ENCODE measurements around the gene UGT2A2.

The UGT2A2 gene

GRCh38 chr4:69583543-69583942 lies 55.9 kb downstream of the UGT2A2 start:
- no CpG with 5 or more reads among the region's 2 CpGs for WGBS (ENCODE audit: insufficient coverage)
- no peak overlapping the region for H3K27ac ChIP-seq (ENCODE audit: insufficient read depth in 1 of 2, low read depth in 1 of 2, low read length in 2 of 2, poor library complexity in 1 of 2, severe bottlenecking in 2 of 2)
- ChIA-PET CTCF (interaction anchor here (1.2 kb wide), 1 partner anchor 9 kb away, joined by 3 read pairs; no protein-coding TSS in a partner anchor), POLR2A (no interaction called here)
- H3K4me1 ChIP-seq (ENCODE audit: control extremely low read depth in 1 of 4, control insufficient read depth in 4 of 4, insufficient read depth in 4 of 4, low read length in 3 of 4): no peaks in the 10 kb centered on the region
- no peaks in the 10 kb centered on the region for H3K27me3 ChIP-seq (replicated peaks in 2 of 5; ENCODE audit: control insufficient read depth in 4 of 5, insufficient read depth in 5 of 5, low read length in 4 of 5)
- no peaks in the 10 kb centered on the region for H3K36me3 ChIP-seq (ENCODE audit: control insufficient read depth in 4 of 4, insufficient read depth in 4 of 4, low read length in 3 of 4)
- DNase-seq: no peak
- no peak overlapping the region for H3K4me3 ChIP-seq (ENCODE audit: control insufficient read depth in 1 of 7, extremely low read depth in 1 of 7, insufficient read depth in 4 of 7, low read depth in 2 of 7, low read length in 6 of 7)
- no peaks in the 10 kb centered on the region for H3K9me3 ChIP-seq (ENCODE audit: control extremely low read depth in 1 of 5, control insufficient read depth in 4 of 5, insufficient read depth in 2 of 5, low read depth in 1 of 5, low read length in 4 of 5)

GRCh38 chr4:69577245-69577644 lies 62.2 kb downstream of the UGT2A2 start:
- ChIA-PET CTCF (no interaction called here), POLR2A (no interaction called here)
- Histone ChIP-seq H3K27ac (ENCODE audit: insufficient read depth in 1 of 2, low read depth in 1 of 2, low read length in 2 of 2, poor library complexity in 1 of 2, severe bottlenecking in 2 of 2) (no peak overlapping the region), H3K27me3 (replicated peaks in 2 of 5; ENCODE audit: control insufficient read depth in 4 of 5, insufficient read depth in 5 of 5, low read length in 4 of 5) (no peaks in the 10 kb centered on the region), H3K4me3 (ENCODE audit: control insufficient read depth in 1 of 7, extremely low read depth in 1 of 7, insufficient read depth in 4 of 7, low read depth in 2 of 7, low read length in 6 of 7) (no peak overlapping the region), H3K9me3 (ENCODE audit: control extremely low read depth in 1 of 5, control insufficient read depth in 4 of 5, insufficient read depth in 2 of 5, low read depth in 1 of 5, low read length in 4 of 5) (no peaks in the 10 kb centered on the region), H3K36me3 (ENCODE audit: control insufficient read depth in 4 of 4, insufficient read depth in 4 of 4, low read length in 3 of 4) (no peaks in the 10 kb centered on the region), H3K4me1 (ENCODE audit: control extremely low read depth in 1 of 4, control insufficient read depth in 4 of 4, insufficient read depth in 4 of 4, low read length in 3 of 4) (no peaks in the 10 kb centered on the region)
- DNase-seq: no peak
- no CpG with 5 or more reads among the region's 1 CpG for WGBS (ENCODE audit: insufficient coverage)

GRCh38 chr4:69576251-69576877 lies 63.1 kb downstream of the UGT2A2 start:
- POLR2A ChIA-PET: no interaction called here

GRCh38 chr4:69568787-69569186 lies 70.7 kb downstream of the UGT2A2 start:
- Histone ChIP-seq H3K27me3 (replicated peaks in 2 of 5; ENCODE audit: control insufficient read depth in 4 of 5, insufficient read depth in 5 of 5, low read length in 4 of 5) (no peaks in the 10 kb centered on the region), H3K36me3 (ENCODE audit: control insufficient read depth in 4 of 4, insufficient read depth in 4 of 4, low read length in 3 of 4) (no peaks in the 10 kb centered on the region), H3K9me3 (ENCODE audit: control extremely low read depth in 1 of 5, control insufficient read depth in 4 of 5, insufficient read depth in 2 of 5, low read depth in 1 of 5, low read length in 4 of 5) (no peaks in the 10 kb centered on the region), H3K4me3 (ENCODE audit: control insufficient read depth in 1 of 7, extremely low read depth in 1 of 7, insufficient read depth in 4 of 7, low read depth in 2 of 7, low read length in 6 of 7) (no peak overlapping the region), H3K4me1 (ENCODE audit: control extremely low read depth in 1 of 4, control insufficient read depth in 4 of 4, insufficient read depth in 4 of 4, low read length in 3 of 4) (no peaks in the 10 kb centered on the region), H3K27ac (ENCODE audit: insufficient read depth in 1 of 2, low read depth in 1 of 2, low read length in 2 of 2, poor library complexity in 1 of 2, severe bottlenecking in 2 of 2) (no peak overlapping the region)
- WGBS (ENCODE audit: insufficient coverage): 100% methylated on average over 1 of the region's 1 CpG
- CTCF ChIA-PET: no interaction called here
- POLR2A ChIA-PET: no interaction called here
- DNase-seq: no peak

More at GRCh38 chr4:69576251-69576877, 63.1 kb downstream of the UGT2A2 start:
- WGBS (ENCODE audit: insufficient coverage): 98% methylated on average over 24 of the region's 24 CpGs
- Histone ChIP-seq H3K4me3 (ENCODE audit: control insufficient read depth in 1 of 7, extremely low read depth in 1 of 7, insufficient read depth in 4 of 7, low read depth in 2 of 7, low read length in 6 of 7) (no peak overlapping the region), H3K27me3 (replicated peaks in 2 of 5; ENCODE audit: control insufficient read depth in 4 of 5, insufficient read depth in 5 of 5, low read length in 4 of 5) (no peaks in the 10 kb centered on the region), H3K36me3 (ENCODE audit: control insufficient read depth in 4 of 4, insufficient read depth in 4 of 4, low read length in 3 of 4) (no peaks in the 10 kb centered on the region), H3K27ac (ENCODE audit: insufficient read depth in 1 of 2, low read depth in 1 of 2, low read length in 2 of 2, poor library complexity in 1 of 2, severe bottlenecking in 2 of 2) (no peak overlapping the region), H3K9me3 (ENCODE audit: control extremely low read depth in 1 of 5, control insufficient read depth in 4 of 5, insufficient read depth in 2 of 5, low read depth in 1 of 5, low read length in 4 of 5) (no peaks in the 10 kb centered on the region), H3K4me1 (ENCODE audit: control extremely low read depth in 1 of 4, control insufficient read depth in 4 of 4, insufficient read depth in 4 of 4, low read length in 3 of 4) (no peaks in the 10 kb centered on the region)
- CTCF ChIA-PET: no interaction called here
- DNase-seq: no peak

GRCh38 chr4:69563424-69563823 lies 76.0 kb downstream of the UGT2A2 start:
- DNase-seq: no peak
- ChIA-PET CTCF (no interaction called here), POLR2A (no interaction called here)
- no peaks in the 10 kb centered on the region for H3K27me3 ChIP-seq (replicated peaks in 2 of 5; ENCODE audit: control insufficient read depth in 4 of 5, insufficient read depth in 5 of 5, low read length in 4 of 5)
- no peak overlapping the region for H3K4me3 ChIP-seq (ENCODE audit: control insufficient read depth in 1 of 7, extremely low read depth in 1 of 7, insufficient read depth in 4 of 7, low read depth in 2 of 7, low read length in 6 of 7)
- 100% methylated on average over 1 of the region's 2 CpGs for WGBS (ENCODE audit: insufficient coverage)
- H3K4me1 ChIP-seq (ENCODE audit: control extremely low read depth in 1 of 4, control insufficient read depth in 4 of 4, insufficient read depth in 4 of 4, low read length in 3 of 4): no peaks in the 10 kb centered on the region
- H3K9me3 ChIP-seq (ENCODE audit: control extremely low read depth in 1 of 5, control insufficient read depth in 4 of 5, insufficient read depth in 2 of 5, low read depth in 1 of 5, low read length in 4 of 5): no peaks in the 10 kb centered on the region
- no peak overlapping the region for H3K27ac ChIP-seq (ENCODE audit: insufficient read depth in 1 of 2, low read depth in 1 of 2, low read length in 2 of 2, poor library complexity in 1 of 2, severe bottlenecking in 2 of 2)
- H3K36me3 ChIP-seq (ENCODE audit: control insufficient read depth in 4 of 4, insufficient read depth in 4 of 4, low read length in 3 of 4): no peaks in the 10 kb centered on the region

- DNase-seq: no peak
- WGBS (ENCODE audit: insufficient coverage): 100% methylated on average over 2 of the region's 2 CpGs
- Histone ChIP-seq H3K4me1 (ENCODE audit: control extremely low read depth in 1 of 4, control insufficient read depth in 4 of 4, insufficient read depth in 4 of 4, low read length in 3 of 4) (no peaks in the 10 kb centered on the region), H3K27ac (ENCODE audit: insufficient read depth in 1 of 2, low read depth in 1 of 2, low read length in 2 of 2, poor library complexity in 1 of 2, severe bottlenecking in 2 of 2) (no peak overlapping the region), H3K9me3 (ENCODE audit: control extremely low read depth in 1 of 5, control insufficient read depth in 4 of 5, insufficient read depth in 2 of 5, low read depth in 1 of 5, low read length in 4 of 5) (no peaks in the 10 kb centered on the region), H3K27me3 (replicated peaks in 2 of 5; ENCODE audit: control insufficient read depth in 4 of 5, insufficient read depth in 5 of 5, low read length in 4 of 5) (no peaks in the 10 kb centered on the region), H3K36me3 (ENCODE audit: control insufficient read depth in 4 of 4, insufficient read depth in 4 of 4, low read length in 3 of 4) (no peaks in the 10 kb centered on the region), H3K4me3 (ENCODE audit: control insufficient read depth in 1 of 7, extremely low read depth in 1 of 7, insufficient read depth in 4 of 7, low read depth in 2 of 7, low read length in 6 of 7) (no peak overlapping the region)
- ChIA-PET POLR2A (no interaction called here), CTCF (no interaction called here)
Measured at GRCh38 chr4:69549651-69550050, 89.8 kb downstream of the UGT2A2 start.

- H3K27me3 ChIP-seq (replicated peaks in 2 of 5; ENCODE audit: control insufficient read depth in 4 of 5, insufficient read depth in 5 of 5, low read length in 4 of 5): no peaks in the 10 kb centered on the region
- H3K4me3 ChIP-seq (ENCODE audit: control insufficient read depth in 1 of 7, extremely low read depth in 1 of 7, insufficient read depth in 4 of 7, low read depth in 2 of 7, low read length in 6 of 7): no peak overlapping the region
- H3K4me1 ChIP-seq (ENCODE audit: control extremely low read depth in 1 of 4, control insufficient read depth in 4 of 4, insufficient read depth in 4 of 4, low read length in 3 of 4): no peaks in the 10 kb centered on the region
- H3K27ac ChIP-seq (ENCODE audit: insufficient read depth in 1 of 2, low read depth in 1 of 2, low read length in 2 of 2, poor library complexity in 1 of 2, severe bottlenecking in 2 of 2): no peak overlapping the region
- no peak for DNase-seq
- ChIA-PET POLR2A (no interaction called here), CTCF (no interaction called here)
- H3K36me3 ChIP-seq (ENCODE audit: control insufficient read depth in 4 of 4, insufficient read depth in 4 of 4, low read length in 3 of 4): no peaks in the 10 kb centered on the region
- H3K9me3 ChIP-seq (ENCODE audit: control extremely low read depth in 1 of 5, control insufficient read depth in 4 of 5, insufficient read depth in 2 of 5, low read depth in 1 of 5, low read length in 4 of 5): no peaks in the 10 kb centered on the region
- WGBS (ENCODE audit: insufficient coverage): 68% methylated on average over 5 of the region's 6 CpGs
Measured at GRCh38 chr4:69546134-69546765, 93.2 kb downstream of the UGT2A2 start.
